Mesothelial cell of epicardium (in vitro differentiated cells): ENCODE results near the gene NPHP4. TPM values are rescaled to one million over a fixed set of nuclear protein-coding genes. Genes with fewer than 3 reads are reported as not detected.

Experiments used
- DNase-seq, 2 experiments: peaks; one replicate each; pipeline ENCODE4 v3.0.0; 2021; ENCODE audit warnings: low spot score in 2 of 2; ENCODE audit not compliant: unreplicated experiment in 2 of 2
- H3K27ac Mint-ChIP-seq: 2 replicates; pipeline ENCODE4 v1.8.0; 2021; ENCODE audit warnings: mixed read lengths
- H3K27me3 Mint-ChIP-seq: 2 replicates; pipeline ENCODE4 v1.8.0; 2021; ENCODE audit warnings: low read depth, mixed read lengths
- H3K36me3 Mint-ChIP-seq: 2 replicates; pipeline ENCODE4 v1.8.0; 2021; ENCODE audit warnings: mixed read lengths
- H3K4me1 Mint-ChIP-seq: 2 replicates; pipeline ENCODE4 v1.8.0; 2021; ENCODE audit warnings: mixed read lengths
- H3K4me3 Mint-ChIP-seq: 2 replicates; pipeline ENCODE4 v1.8.0; 2021; ENCODE audit warnings: mild to moderate bottlenecking, moderate library complexity, mixed read lengths
- H3K9me3 Mint-ChIP-seq: 2 replicates; pipeline ENCODE4 v1.8.0; 2021; ENCODE audit warnings: mixed read lengths
- total RNA-seq: library from RNA; stranded (reverse); gene quantifications from 3 replicates; pipeline ENCODE4 v1.2.1, GENCODE V29; 2021
- TF ChIP-seq, protein P1 (sequence below): fragments of 200-600 bp; sonication (generic); IDR thresholded peaks from one replicate; pipeline ENCODE4 v1.5.0; 2021; ENCODE audit warnings: antibody characterized with exemption; ENCODE audit not compliant: unreplicated experiment

The NPHP4 gene
- total RNA-seq, 1 donor from 2014 or later, result 16.4 TPM

DNA sequence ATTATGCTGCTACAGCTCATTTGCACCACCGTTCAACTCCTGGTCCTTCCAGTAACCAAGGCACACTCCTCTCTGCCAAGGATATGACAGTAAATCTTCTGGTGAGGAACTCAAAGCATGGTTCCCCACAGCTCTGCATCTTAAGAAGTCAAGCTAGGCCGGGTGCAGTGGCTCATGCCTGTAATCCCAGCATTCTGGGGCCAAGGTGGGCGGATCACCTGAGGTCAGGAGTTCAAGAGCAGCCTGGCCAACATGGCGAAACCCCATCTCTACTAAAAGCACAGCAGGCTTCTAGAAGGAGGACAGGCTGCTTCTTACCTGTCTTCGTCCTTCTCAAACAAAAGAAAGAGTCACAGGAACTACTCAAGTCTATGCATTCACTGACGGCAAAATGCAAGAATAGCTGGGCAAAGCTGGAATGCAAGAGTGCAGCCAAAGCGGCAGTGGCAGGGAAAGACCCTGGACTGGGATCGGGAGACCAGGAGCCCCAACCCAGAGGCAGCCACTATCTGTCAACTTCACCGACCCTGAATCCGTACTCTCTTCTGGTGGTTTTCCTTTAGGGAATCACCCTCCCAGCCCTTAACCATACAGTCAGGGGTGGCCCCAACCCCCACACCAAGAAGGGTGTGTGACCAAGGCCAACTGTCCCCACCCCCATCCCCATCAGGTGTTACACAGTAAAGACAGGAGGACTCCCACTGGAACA lies 75.5 kb downstream of the NPHP4 start:
- no peaks in the 10 kb centered on the region for H3K27me3 Mint-ChIP-seq
- H3K27ac Mint-ChIP-seq, result no peak overlapping the region
- no peak overlapping the region for H3K4me3 Mint-ChIP-seq
- TF ChIP-seq, protein P1, sequence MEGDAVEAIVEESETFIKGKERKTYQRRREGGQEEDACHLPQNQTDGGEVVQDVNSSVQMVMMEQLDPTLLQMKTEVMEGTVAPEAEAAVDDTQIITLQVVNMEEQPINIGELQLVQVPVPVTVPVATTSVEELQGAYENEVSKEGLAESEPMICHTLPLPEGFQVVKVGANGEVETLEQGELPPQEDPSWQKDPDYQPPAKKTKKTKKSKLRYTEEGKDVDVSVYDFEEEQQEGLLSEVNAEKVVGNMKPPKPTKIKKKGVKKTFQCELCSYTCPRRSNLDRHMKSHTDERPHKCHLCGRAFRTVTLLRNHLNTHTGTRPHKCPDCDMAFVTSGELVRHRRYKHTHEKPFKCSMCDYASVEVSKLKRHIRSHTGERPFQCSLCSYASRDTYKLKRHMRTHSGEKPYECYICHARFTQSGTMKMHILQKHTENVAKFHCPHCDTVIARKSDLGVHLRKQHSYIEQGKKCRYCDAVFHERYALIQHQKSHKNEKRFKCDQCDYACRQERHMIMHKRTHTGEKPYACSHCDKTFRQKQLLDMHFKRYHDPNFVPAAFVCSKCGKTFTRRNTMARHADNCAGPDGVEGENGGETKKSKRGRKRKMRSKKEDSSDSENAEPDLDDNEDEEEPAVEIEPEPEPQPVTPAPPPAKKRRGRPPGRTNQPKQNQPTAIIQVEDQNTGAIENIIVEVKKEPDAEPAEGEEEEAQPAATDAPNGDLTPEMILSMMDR, result no peak
- H3K4me1 Mint-ChIP-seq, result peaks cover 24% of the 10 kb centered on the region
- no peak for DNase-seq
- no peaks in the 10 kb centered on the region for H3K36me3 Mint-ChIP-seq
- no peaks in the 10 kb centered on the region for H3K9me3 Mint-ChIP-seq

DNA sequence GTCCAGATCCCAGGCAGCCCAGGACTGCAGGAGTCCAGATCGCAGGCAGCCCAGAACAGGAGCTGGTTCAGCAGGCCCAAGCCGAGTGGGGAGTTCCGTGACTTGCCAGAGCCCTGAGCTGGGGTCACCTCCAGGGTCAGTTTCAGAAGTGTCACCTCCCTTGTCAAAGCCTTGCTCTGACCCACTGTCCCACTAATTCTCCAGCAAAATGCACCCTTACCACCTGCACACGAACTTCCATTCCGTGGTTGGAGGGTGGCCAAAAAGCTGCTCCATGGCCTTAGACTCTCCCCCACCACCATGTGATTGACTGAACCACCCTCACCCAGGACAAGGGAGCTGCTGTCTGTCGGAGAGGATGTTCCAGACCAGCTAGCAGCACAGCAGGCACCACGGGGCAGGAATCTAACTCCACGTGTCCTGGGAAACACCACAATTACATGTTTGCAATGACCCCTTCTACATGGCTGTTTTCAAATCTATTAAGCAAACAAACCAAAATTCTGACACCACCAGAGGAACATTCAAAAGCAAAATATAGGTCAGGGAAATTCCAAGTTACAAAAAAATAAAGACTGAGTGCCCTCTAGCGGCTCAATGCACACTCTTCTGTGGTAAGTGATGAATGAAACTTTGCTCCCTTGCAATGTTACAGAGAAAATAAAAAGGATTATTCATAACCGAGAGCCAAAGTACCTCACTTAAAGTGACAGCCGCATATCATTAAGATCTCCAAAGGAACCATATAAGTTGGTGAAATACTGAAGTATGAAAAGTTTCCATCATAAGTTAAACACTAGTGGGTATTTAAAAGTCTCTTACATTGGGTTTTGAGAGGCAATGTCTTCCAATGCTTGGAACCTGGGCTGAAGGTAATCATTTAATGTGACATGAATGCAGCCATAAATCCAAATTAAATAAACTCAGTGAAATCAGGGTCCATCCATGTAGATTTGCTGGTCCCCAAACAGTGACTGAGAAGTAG lies 76.3 kb downstream of the NPHP4 start:
- H3K27me3 Mint-ChIP-seq, result no peaks in the 10 kb centered on the region
- H3K36me3 Mint-ChIP-seq, result no peaks in the 10 kb centered on the region
- H3K4me3 Mint-ChIP-seq, result no peak overlapping the region
- DNase-seq, result no peak
- TF ChIP-seq, protein P1, result peak; percentile 61
- H3K4me1 Mint-ChIP-seq, result peaks cover 27% of the 10 kb centered on the region
- H3K9me3 Mint-ChIP-seq, result no peaks in the 10 kb centered on the region
- H3K27ac Mint-ChIP-seq, result no peak overlapping the region

DNA sequence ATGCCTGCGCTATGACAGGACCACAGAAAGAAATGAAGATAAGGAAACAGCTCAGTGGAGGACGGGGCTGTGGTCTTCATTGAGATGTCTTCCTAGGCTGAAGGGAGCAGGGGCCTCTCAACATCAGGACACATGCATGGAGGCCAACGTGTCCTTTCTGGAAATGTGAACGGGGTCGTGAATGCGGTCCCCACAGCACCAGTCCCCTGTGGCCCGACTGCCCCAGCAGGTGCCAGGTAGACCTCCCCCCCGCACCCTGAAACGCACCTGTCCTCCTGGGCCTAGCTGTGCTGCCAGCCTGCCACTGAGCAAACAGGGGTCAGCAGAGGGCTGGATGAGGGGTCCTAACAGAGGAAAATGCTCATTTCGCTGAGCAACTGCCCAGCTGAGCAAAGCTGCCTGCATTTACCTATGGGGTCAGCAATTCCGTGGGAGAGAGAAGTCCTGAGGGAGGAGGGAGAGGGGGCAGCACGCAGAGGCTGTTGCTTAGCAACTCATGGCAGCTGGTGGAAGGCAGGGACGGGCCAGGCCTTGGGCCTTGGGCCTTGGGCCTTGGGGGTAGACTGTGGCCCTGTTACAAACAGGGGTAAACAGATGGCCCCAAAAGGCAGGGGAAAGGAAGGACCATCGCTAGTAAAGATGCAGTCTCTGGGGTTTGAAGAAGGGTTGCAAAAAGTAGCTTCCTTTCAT lies 77.4 kb downstream of the NPHP4 start:
- no peak overlapping the region for H3K4me3 Mint-ChIP-seq
- H3K27me3 Mint-ChIP-seq, result no peaks in the 10 kb centered on the region
- H3K9me3 Mint-ChIP-seq, result no peaks in the 10 kb centered on the region
- H3K27ac Mint-ChIP-seq, result no peak overlapping the region
- TF ChIP-seq, protein P1, result no peak
- peaks cover 27% of the 10 kb centered on the region for H3K4me1 Mint-ChIP-seq
- no peaks in the 10 kb centered on the region for H3K36me3 Mint-ChIP-seq
- DNase-seq, result no peak

DNA sequence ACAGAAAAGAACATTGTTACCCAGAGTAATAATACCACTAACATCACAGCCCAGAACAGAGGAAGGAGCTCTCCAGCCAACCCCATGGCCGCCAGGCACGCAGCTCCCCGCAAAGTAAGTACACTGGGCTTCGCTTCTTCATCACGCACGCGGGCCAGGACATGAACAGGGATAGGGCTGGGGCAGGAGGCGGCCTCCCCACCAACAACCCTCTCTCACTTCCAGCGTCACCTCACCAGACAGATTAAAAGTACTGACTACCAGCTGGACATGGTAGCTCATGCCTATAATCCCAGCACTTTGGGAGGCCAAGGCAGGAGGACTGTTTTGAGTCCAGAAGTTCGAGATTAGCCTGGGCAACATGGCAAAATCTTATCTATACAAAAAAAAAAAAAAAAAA lies 78.3 kb downstream of the NPHP4 start:
- DNase-seq, result no peak
- Mint-ChIP-seq H3K4me1 (peaks cover 27% of the 10 kb centered on the region), H3K36me3 (no peaks in the 10 kb centered on the region), H3K27ac (no peak overlapping the region), H3K9me3 (no peaks in the 10 kb centered on the region), H3K4me3 (no peak overlapping the region), H3K27me3 (no peaks in the 10 kb centered on the region)
- TF ChIP-seq, protein P1, result no peak

DNA sequence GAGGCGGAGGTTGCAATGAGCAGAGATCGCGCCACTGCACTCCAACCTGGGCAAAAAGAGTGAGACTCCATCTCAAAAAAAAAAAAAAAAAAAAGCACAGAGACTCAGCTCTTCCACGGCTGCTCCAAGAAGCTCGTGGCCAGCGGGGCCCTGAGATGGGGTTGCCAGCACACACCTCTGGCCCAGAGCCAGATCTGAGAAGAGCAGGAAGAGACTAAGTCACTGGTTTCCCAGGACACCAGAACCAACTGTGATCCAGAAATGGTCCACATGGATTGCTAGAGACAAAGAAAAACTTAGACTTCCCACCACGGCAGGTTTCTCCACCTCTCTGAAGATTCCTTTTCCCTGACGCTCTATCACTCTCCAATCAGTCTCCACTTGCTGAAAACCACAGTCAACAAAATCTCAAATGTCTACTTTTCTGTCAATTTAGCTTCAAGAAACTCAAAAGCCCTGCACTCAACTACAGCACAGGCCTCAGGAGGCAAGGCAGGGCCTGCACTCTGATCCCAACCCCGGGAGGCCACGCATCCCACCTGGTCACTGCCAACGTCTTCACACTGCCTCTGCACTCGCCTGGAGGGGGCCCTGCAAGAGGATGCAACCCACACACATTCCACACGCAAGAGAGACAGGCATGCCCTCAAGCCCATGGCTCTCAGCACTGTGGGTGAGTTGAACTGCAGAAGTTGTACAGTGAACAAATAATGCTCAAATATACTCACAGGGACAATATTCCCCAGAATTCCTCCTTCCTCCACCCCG lies 79.0 kb downstream of the NPHP4 start:
- H3K9me3 Mint-ChIP-seq, result no peaks in the 10 kb centered on the region
- H3K27ac Mint-ChIP-seq, result peak overlapping the region; percentile 67
- no peaks in the 10 kb centered on the region for H3K27me3 Mint-ChIP-seq
- no peak overlapping the region for H3K4me3 Mint-ChIP-seq
- H3K4me1 Mint-ChIP-seq, result peaks cover 27% of the 10 kb centered on the region
- TF ChIP-seq, protein P1, result no peak
- H3K36me3 Mint-ChIP-seq, result no peaks in the 10 kb centered on the region
- peak in 1 of 2 experiments; percentile 35 for DNase-seq
